ENCODE measurements around the gene RPS4Y1. TPM values are rescaled to one million over a fixed set of nuclear protein-coding genes. Genes with fewer than 3 reads are reported as not detected.

The RPS4Y1 gene
- total and polyA plus RNA-seq, 4 donors: 0.08 to 342 (median 0.58) TPM; not detected in 1

DNA sequence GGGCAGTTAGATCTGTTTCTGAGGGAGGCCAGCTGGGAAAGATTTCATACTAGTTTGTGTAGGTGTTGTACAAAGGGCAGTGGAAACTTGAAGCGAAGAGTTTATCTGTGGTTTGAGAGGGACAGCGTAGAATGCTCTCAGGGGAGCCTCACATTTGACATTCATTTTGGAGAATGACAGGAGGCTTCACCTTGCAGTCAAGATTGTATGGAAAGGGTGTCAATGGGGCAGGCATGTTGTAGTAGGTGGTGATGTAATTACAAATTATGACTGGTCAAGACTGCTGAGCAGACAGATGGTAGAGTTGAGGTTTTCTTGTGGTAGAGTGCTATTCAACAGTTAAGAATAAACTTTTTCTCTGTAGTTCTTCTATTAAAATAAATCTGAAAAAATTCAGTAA is 7.0 kb downstream of the RPS4Y1 start:
- no peaks in the 10 kb centered on the region for H3K27me3 ChIP-seq (ENCODE audit: control insufficient read depth in 3 of 3, insufficient read depth in 3 of 3, low read length in 2 of 3)
- no peaks in the 10 kb centered on the region for H3K9me3 ChIP-seq (ENCODE audit: control insufficient read depth in 4 of 4, insufficient read depth in 3 of 4, low read length in 3 of 4)
- ATAC-seq (ENCODE audit: insufficient read depth, low FRiP score) (no peak), DNase-seq (no peak)
- no peak overlapping the region for H3K27ac ChIP-seq (ENCODE audit: low read depth in 1 of 2, low read length in 1 of 2)
- peaks cover 0 to 38% (median 0%) of the 10 kb centered on the region in 4 donors for H3K36me3 ChIP-seq (ENCODE audit: control insufficient read depth in 4 of 4, insufficient read depth in 4 of 4, low read length in 4 of 4)
- peaks cover 0 to 3% (median 0%) of the 10 kb centered on the region in 5 donors for H3K4me1 ChIP-seq (ENCODE audit: control insufficient read depth in 5 of 5, insufficient read depth in 5 of 5, low read length in 5 of 5)
- no peak overlapping the region for H3K4me3 ChIP-seq
- WGBS, 2 donors: 97% methylated on average over 2 of the region's 2 CpGs; no CpG with 5 or more reads in 1 of the 2 donors
- no peak overlapping the region for H3K9ac ChIP-seq (ENCODE audit: insufficient read depth in 1 of 2, low read length in 2 of 2)
- TF ChIP-seq CTCF (IDR thresholded peaks at IDR 0.05; ENCODE audit: control extremely low read depth, extremely low read depth): no peak

DNA sequence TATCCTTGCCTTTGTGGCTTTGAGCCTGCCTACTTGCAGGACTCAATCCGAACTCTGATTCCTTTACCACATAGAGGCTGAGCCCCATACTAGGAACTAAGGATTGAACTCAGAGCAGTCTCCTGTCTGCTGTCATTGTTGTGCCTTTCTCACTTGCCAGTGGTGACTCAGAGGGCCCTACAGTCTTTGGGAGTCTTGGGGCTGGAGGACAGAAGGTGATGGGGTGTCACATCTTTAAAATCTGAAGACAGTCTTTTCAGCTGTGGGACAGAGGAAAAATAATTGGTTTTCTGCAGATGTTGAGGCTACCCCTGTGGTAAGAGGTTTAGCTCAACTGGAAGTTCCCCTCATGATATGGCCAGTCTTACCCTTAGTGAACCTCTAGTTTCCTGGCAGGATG is 8.0 kb downstream of the RPS4Y1 start:
- ATAC-seq (ENCODE audit: insufficient read depth, low FRiP score): no peak
- Histone ChIP-seq H3K36me3 (ENCODE audit: control insufficient read depth in 4 of 4, insufficient read depth in 4 of 4, low read length in 4 of 4) (peaks cover 0 to 29% (median 0%) of the 10 kb centered on the region in 4 donors), H3K27ac (ENCODE audit: low read depth in 1 of 2, low read length in 1 of 2) (no peak overlapping the region), H3K4me1 (ENCODE audit: control insufficient read depth in 5 of 5, insufficient read depth in 5 of 5, low read length in 5 of 5) (peaks cover 0 to 3% (median 0%) of the 10 kb centered on the region in 5 donors), H3K9me3 (ENCODE audit: control insufficient read depth in 4 of 4, insufficient read depth in 3 of 4, low read length in 3 of 4) (no peaks in the 10 kb centered on the region), H3K9ac (ENCODE audit: insufficient read depth in 1 of 2, low read length in 2 of 2) (no peak overlapping the region), H3K27me3 (ENCODE audit: control insufficient read depth in 3 of 3, insufficient read depth in 3 of 3, low read length in 2 of 3) (no peaks in the 10 kb centered on the region), H3K4me3 (no peak overlapping the region)
- WGBS, 2 donors: 94% methylated on average over 1 of the region's 1 CpG; no CpG with 5 or more reads in 1 of the 2 donors
- no peak for DNase-seq
- TF ChIP-seq CTCF (IDR thresholded peaks at IDR 0.05; ENCODE audit: control extremely low read depth, extremely low read depth): no peak

DNA sequence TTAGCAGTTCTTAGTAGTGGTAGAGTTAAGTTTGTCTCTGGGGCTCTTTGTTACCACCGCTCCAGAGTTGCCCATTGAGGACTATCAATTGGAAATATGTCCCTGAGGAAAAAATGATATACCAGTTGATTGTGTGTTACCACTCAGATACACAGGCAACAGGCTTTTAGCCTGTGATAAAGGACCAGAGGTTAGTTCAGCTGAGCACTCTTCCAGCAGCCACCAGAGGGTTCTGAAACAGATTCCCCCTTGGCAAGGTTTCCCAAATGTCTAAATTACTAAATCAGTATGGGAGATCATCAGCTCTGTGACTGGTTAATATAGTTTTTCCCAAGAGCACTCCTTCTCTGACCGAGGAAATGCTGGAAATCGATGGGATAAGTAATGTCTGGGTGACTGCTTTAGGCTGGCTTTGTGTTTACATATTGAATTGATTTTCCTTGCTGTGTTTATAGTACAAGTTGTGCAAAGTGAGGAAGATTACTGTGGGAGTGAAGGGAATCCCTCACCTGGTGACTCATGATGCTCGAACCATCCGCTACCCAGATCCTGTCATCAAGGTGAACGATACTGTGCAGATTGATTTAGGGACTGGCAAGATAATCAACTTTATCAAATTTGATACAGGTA is 12.9 kb downstream of the RPS4Y1 start:
- Histone ChIP-seq H3K9me3 (ENCODE audit: control insufficient read depth in 4 of 4, insufficient read depth in 3 of 4, low read length in 3 of 4) (no peaks in the 10 kb centered on the region), H3K4me3 (no peak overlapping the region), H3K36me3 (ENCODE audit: control insufficient read depth in 4 of 4, insufficient read depth in 4 of 4, low read length in 4 of 4) (peaks cover 0 to 6% (median 0%) of the 10 kb centered on the region in 4 donors), H3K9ac (ENCODE audit: insufficient read depth in 1 of 2, low read length in 2 of 2) (no peak overlapping the region), H3K4me1 (ENCODE audit: control insufficient read depth in 5 of 5, insufficient read depth in 5 of 5, low read length in 5 of 5) (peaks cover 0 to 3% (median 0%) of the 10 kb centered on the region in 5 donors), H3K27me3 (ENCODE audit: control insufficient read depth in 3 of 3, insufficient read depth in 3 of 3, low read length in 2 of 3) (no peaks in the 10 kb centered on the region), H3K27ac (ENCODE audit: low read depth in 1 of 2, low read length in 1 of 2) (no peak overlapping the region)
- 96% methylated on average over 6 of the region's 6 CpGs; no CpG with 5 or more reads in 1 of the 2 donors for WGBS, 2 donors
- no peak for TF ChIP-seq CTCF (IDR thresholded peaks at IDR 0.05; ENCODE audit: control extremely low read depth, extremely low read depth)
- no peak for ATAC-seq (ENCODE audit: insufficient read depth, low FRiP score)
- no peak for DNase-seq
